Dedifferentiated amniotic fluid mesenchymal stem cell (primary cell): ENCODE data around the gene RNF114.
"Not testable (repeated sequence)": the region's sequence is repeated elsewhere in the genome, so short reads cannot be mapped to it uniquely, and the experiment has no call there.

Source experiments
- DNase-seq: peaks from one replicate; pipeline ENCODE4 v3.0.0-alpha.2; 2016; ENCODE audit errors: extremely low spot score

Gene RNF114

GRCh38 chr20:49928411-49929141 lies 7.6 kb upstream of the RNF114 start:
- DNase-seq = peak; percentile 94

GRCh38 chr20:49929142-49929494 lies 7.1 kb upstream of the RNF114 start:
- no peak for DNase-seq

DNA sequence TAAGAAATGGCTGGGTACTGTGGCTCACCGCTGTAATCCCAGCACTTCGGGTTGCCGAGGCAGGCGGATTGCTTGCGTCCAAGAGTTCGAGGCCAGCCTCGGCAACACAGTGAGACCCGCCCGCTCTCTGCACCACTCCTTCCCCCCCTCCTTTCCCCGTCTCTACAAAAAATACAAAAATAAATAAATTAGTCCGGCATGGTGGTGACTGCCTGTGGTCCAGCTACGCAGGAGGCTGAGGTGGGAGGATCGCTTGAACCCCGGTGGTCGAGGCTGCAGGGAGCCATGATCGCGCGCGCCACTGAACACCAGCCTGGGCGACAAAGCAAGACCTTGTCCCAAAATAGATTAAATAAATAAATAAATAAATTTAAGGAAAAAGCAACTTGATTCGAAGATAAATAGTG lies 448 bp upstream of the RNF114 start:
- DNase-seq = no peak

DNA sequence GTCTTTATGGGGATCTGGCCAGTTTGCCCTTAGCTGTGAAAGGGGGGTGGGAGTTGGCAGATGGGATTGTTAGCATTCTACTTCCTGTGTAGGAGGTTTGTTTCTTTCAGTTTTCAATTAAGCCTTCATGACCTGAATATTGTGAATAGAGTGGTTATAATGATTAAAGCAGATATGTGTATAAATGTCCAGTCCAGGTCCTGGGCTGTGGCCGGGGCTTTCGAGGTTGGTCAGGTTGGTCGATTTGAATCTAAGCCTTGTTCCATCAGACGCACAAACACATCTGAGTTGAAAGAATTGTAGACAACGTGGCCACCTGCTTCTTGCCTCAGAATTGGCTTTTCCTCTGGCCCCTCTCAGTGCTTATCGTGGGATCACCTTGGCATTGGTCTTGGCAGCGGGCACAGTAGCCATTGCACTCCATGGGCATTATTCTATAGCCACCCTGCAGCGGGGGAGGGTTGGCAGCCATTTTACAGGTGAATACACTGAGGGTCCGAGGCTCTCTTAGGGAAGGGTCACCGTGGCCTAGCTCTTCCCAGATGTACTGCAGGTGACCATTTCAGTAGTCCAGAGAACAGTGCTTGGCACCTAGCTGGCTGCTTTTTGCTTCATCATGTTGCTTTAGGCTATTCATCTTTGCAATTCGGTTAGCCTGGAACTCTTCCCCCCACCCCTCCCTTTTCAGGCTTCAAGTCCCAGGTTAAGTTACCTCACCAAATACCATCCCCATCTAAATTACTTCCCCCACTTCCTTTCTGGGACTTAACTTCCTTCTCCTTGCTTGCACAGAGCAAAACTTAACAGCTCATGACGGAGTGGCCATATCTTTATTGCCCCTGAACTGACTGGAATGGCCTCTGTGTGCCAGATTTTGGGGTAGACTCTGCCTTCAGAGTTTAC lies 1.1 kb downstream of the RNF114 start:
- no peak for DNase-seq

- DNase-seq = peak; percentile 50
Observed at GRCh38 chr20:49938173-49939163, 2.3 kb downstream of the RNF114 start.

GRCh38 chr20:49941456-49941855 lies 5.3 kb downstream of the RNF114 start:
- no peak for DNase-seq

DNA sequence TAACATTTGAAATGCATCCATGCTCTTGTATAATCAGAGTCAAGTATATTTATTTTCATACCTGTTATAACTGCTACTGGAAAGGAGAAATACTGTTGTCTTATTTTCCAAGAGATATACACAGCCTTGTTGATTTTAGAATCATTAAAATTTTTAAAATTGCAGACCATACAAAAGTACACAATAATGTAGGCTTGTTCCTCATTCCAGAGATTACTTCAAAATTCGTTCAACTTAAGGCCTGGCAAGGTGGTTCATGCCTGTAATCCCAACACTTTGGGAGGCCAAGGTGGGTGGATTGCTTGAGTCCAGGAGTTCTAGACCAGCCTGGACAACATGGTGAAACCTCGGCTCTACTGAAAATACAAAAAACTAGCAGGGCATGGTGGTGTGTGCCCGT lies 6.1 kb downstream of the RNF114 start:
- no peak for DNase-seq

- DNase-seq = no peak
Observed at GRCh38 chr20:49942942-49943341, 6.7 kb downstream of the RNF114 start.

- DNase-seq = no peak
Observed at GRCh38 chr20:49945306-49945700, 9.1 kb downstream of the RNF114 start.

GRCh38 chr20:49945701-49946477 lies 9.7 kb downstream of the RNF114 start:
- DNase-seq = no peak

- DNase-seq = no peak
Observed at GRCh38 chr20:49948178-49948577, 12.0 kb downstream of the RNF114 start.

DNA sequence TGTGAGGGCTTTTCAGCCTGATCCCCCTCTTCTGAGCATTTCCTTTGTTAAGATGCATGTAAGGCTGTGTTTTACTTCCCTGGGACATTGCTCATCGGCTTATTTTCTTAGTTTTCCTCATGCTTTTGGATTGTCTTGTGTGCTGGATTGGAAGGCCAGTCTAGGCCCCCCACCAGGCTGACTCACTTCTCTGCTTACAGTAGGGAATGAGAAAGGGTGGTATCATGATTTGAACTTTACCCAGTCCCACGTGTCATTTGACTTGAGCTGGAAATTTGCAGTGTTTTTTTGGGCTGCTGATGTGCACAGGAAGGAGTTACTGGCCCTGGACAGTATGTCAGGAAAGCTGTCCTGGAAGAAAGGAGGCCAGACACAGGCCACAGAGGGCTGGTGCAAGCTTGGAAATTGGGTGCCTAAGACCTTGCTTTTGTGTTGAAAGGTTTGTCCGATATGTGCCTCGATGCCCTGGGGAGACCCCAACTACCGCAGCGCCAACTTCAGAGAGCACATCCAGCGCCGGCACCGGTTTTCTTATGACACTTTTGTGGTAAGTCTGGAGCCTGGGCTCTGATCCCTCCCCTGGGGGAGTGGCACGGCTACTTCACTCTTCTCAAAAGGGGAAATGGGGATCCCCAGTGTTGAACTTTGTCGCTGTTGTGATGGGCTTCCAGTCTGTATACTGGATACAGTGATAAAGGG lies 12.8 kb downstream of the RNF114 start:
- peak; percentile 66 for DNase-seq

DNA sequence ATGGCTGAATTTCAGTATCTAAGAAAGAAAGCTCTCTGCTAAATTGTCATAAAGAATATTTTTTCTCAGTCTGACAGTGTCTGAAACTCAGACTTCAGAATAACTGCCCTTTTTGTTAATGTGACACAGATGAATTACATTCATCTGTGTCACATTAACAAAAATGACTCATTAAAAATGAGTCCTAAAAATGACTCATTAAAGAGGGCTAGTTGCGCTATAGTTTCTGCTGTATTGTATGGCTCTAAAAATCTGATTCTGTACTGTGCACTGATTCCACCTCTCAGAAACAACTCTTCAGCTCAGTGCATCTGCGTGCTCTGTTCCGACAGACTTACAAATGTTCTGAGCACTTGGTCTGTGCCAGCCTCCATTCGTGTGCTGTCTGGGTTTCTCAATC lies 15.0 kb downstream of the RNF114 start:
- DNase-seq = peak; percentile 60

DNA sequence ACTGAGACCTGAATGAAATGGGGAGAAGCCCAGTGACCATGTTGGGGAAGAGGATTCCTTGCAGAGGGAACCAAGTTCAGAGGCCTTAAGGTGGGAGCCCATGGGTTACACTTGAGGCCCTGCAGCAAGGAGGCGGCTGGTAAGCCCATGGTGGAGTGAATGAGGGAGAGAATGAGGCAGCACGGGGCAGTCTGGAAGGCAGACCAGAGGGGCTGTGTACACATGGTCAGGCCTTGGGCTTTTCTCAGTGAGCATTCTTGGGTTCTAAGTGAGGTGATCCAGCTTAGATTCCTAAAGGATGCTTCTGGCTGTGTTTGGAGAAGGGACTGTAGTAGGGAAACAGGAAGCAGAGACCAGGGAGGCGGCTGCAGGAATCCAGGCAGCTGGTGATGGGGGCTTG lies 19.0 kb downstream of the RNF114 start:
- no peak for DNase-seq

DNA sequence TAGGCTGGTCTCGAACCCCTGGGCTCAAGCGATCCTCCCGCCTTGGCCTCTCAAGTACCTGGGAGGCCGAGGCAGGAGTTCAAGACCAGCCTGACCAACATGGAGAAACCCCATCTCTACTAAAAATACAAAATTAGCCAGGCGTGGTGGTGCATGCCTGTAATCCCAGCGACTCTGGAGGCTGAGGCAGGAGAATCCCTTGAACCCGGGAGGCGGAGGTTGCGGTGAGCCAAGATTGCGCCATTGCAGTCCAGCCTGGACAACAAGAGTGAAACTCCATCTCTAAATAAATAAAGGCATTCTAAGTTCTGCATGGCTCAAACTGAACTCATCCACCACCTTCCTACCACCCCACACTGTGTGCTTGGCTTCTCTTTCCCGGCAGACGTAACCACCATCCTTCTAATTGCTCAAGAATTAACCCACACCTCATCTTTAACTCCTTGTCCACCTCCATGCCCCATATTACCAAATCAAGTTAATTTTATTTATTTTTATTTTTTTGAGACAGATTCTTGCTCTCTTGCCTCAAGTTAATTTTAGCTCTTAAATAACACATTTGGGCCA lies 19.7 kb downstream of the RNF114 start:
- not testable (repeated sequence) for DNase-seq

GRCh38 chr20:49956689-49957088 lies 20.5 kb downstream of the RNF114 start:
- no peak for DNase-seq

DNA sequence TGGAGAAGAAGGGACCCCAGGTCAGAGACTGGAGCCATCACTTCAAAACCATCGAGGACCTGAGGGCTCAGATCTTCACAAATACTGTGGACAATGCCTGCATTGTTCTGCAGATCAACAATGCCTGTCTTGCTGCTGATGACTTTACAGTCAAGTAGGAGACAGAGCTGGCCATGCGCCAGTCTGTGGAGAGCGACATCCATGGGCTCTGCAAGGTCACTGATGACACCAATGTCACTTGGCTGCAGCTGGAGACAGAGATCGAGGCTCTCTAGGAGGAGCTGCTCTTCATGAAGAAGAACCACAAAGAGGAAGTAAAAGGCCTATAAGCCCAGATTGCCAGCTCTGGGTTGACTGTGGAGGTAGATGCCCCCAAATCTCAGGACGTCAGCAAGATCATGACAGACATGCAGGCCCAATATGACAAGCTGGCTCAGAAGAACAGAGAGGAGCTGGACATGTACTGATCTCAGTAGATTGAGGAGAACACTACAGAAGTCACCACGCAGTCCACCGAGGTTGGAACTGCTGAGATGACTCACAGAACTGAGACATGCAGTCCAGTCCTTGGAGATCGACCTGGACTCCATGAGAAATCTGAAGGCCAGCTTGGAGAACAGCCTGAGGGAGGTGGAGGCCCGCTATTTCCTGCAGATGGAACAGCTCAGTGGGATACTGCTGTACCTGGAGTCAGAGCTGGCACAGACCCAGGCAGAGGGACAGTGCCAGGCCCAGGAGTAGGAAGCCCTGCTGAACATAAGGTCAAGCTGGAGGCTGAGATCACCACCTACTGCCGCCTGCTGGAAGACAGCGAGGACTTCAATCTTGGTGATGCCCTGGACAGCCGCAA lies 21.1 kb downstream of the RNF114 start:
- not testable (repeated sequence) for DNase-seq

DNA sequence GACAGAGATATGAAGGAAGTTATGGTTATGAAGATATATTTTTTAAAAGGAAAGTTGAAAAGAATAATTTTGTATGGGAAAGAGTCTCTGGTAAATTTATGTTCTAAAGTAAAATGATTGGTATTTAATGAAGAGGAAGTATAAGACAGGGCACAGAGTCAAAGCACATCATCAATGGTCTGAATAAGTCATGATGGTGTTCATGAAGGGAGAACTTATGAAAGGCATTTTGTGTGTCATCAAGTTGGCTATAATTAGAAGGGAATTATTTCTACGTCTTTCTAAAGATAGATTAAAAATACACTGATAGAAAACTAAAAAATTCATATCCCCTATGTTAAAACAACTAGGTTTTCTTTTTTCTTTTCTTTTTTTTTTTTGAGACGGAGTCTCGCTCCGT lies 25.2 kb downstream of the RNF114 start:
- no peak for DNase-seq
